GM12878 (cell line): ENCODE measurements around the gene KIAA1328. TPM values are rescaled to one million over a fixed set of nuclear protein-coding genes. Genes with fewer than 3 reads are reported as not detected.

Experiments
- ATAC-seq: fragments of 200-7000 bp; cut with Tn5 transposase; 3 replicates; pipeline ENCODE4 v1.9.1; 2020; ENCODE audit warnings: mild to moderate bottlenecking, moderate library complexity
- BruUV-seq: library from RNA; stranded (reverse); fragments of 400-500 nt; replicated peaks from 2 replicates; lab custom pipeline; 2021; lab: Mats Ljungman, UMichigan
- CTCF ChIA-PET: fragments of 300-600 bp; sonication (Branson Sonifier 250); formaldehyde crosslinking; extraction: SDS; loops from one replicate; lab custom pipeline; 2021; ENCODE audit warnings: inconsistent platforms; lab: Yijun Ruan, JAX
- POLR2A ChIA-PET: fragments of 350-600 bp; formaldehyde crosslinking; extraction: SDS; loops from one replicate; lab custom pipeline; 2021; ENCODE audit warnings: inconsistent platforms; lab: Charles Lee
- RAD21 ChIA-PET: fragments of 300-600 bp; sonication (Branson Sonifier 250); formaldehyde crosslinking; loops from one replicate; lab custom pipeline; 2023; ENCODE audit warnings: antibody characterized with exemption; ENCODE audit not compliant: unreplicated experiment; lab: Charles Lee
- SMC1A ChIA-PET: fragments of 300-600 bp; sonication (Branson Sonifier 250); formaldehyde crosslinking; loops from one replicate; lab custom pipeline; 2023; ENCODE audit not compliant: unreplicated experiment, uncharacterized antibody; lab: Charles Lee
- DNase-seq: peaks from one replicate; pipeline ENCODE4 v3.0.0-alpha.2; 2011; ENCODE audit warnings: low read depth, low spot score
- FAIRE-seq: peaks from 3 replicates; lab custom pipeline; 2011; peaks lifted over from hg19 to GRCh38; lab: Jason Lieb, UNC
- H2AFZ ChIP-seq: 2 replicates; pipeline ENCODE4 v1.6.0; 2011; ENCODE audit warnings: low read depth, low read length, control low read depth; ENCODE audit not compliant: control insufficient read depth
- H3K27ac ChIP-seq: 2 replicates; pipeline ENCODE4 v1.5.1; 2011; ENCODE audit warnings: control low read depth; ENCODE audit not compliant: control insufficient read depth, insufficient read depth
- H3K27me3 ChIP-seq, 2 experiments: replicated peaks in 1 of 2; 2 replicates each; pipeline versions ENCODE4 v1.6.0 to v1.6.1; 2011; ENCODE audit warnings: low read length in 1 of 2; ENCODE audit not compliant: control insufficient read depth in 2 of 2, insufficient read depth in 2 of 2
- H3K36me3 ChIP-seq, 2 experiments: 2 replicates each; pipeline ENCODE4 v1.5.1; 2011; ENCODE audit warnings: low read length in 1 of 2; ENCODE audit not compliant: control insufficient read depth in 2 of 2, insufficient read depth in 2 of 2
- H3K4me1 ChIP-seq: 2 replicates; pipeline ENCODE4 v1.6.1; 2011; ENCODE audit warnings: mild to moderate bottlenecking, low read length, moderate library complexity, mixed read lengths; ENCODE audit not compliant: control insufficient read depth, insufficient read depth
- H3K4me2 ChIP-seq: 2 replicates; pipeline ENCODE4 v1.6.0; 2011; ENCODE audit warnings: control low read depth; ENCODE audit not compliant: control insufficient read depth, insufficient read depth
- H3K4me3 ChIP-seq: fragments of 200-600 bp; sonication (generic); 2 replicates; pipeline ENCODE4 v1.5.1; 2016
- H3K79me2 ChIP-seq: 2 replicates; pipeline ENCODE4 v1.6.0; 2011; ENCODE audit warnings: low read length; ENCODE audit not compliant: control insufficient read depth, insufficient read depth
- H3K9ac ChIP-seq: 2 replicates; pipeline ENCODE4 v1.8.0; 2011; ENCODE audit warnings: low read length, control low read depth, mixed read lengths; ENCODE audit not compliant: control insufficient read depth, insufficient read depth
- H3K9me3 ChIP-seq: replicated peaks from 3 replicates; pipeline ENCODE4 v1.5.1; 2011; ENCODE audit warnings: mild to moderate bottlenecking, low read length; ENCODE audit not compliant: control insufficient read depth, insufficient read depth
- H4K20me1 ChIP-seq: 2 replicates; pipeline ENCODE4 v1.6.0; 2011; ENCODE audit not compliant: control insufficient read depth, insufficient read depth
- CBX3 ChIP-seq: fragments of 200-600 bp; sonication (generic); IDR thresholded peaks from 2 replicates; pipeline ENCODE4 v1.6.1; 2016; ENCODE audit warnings: low read depth, borderline replicate concordance
- DPF2 ChIP-seq: fragments of 450-650 bp; IDR thresholded peaks from 2 replicates; pipeline ENCODE4 v1.6.1; 2017; ENCODE audit warnings: mild to moderate bottlenecking
- FOXM1 ChIP-seq: IDR thresholded peaks from 2 replicates; pipeline ENCODE4 v1.6.1; 2012; ENCODE audit warnings: low read depth, mild to moderate bottlenecking, inconsistent platforms, low read length, moderate library complexity
- IKZF1 ChIP-seq: fragments of 450-650 bp; conservative IDR thresholded peaks from 2 replicates; pipeline ENCODE4 v1.6.1; 2017; ENCODE audit warnings: antibody characterized with exemption, mild to moderate bottlenecking
- MYC ChIP-seq: IDR thresholded peaks from 2 replicates; pipeline ENCODE4 v1.6.1; 2011; ENCODE audit warnings: mild to moderate bottlenecking, low read length, moderate library complexity, inconsistent platforms; ENCODE audit not compliant: insufficient read depth, insufficient replicate concordance, insufficient read length, severe bottlenecking
- POLR2AphosphoS5 ChIP-seq: IDR thresholded peaks from 2 replicates; pipeline ENCODE4 v1.6.1; 2011; ENCODE audit warnings: mild to moderate bottlenecking, low read length, inconsistent platforms
- RAD21 ChIP-seq: IDR thresholded peaks from 2 replicates; pipeline ENCODE4 v1.6.1; 2011; ENCODE audit warnings: mild to moderate bottlenecking, low read depth, low read length, moderate library complexity; ENCODE audit not compliant: insufficient read depth
- RB1 ChIP-seq: fragments of 450-650 bp; formaldehyde crosslinking; IDR thresholded peaks from 2 replicates; pipeline ENCODE4 v1.6.1; 2017; ENCODE audit warnings: mild to moderate bottlenecking, borderline replicate concordance
- SMAD5 ChIP-seq: IDR thresholded peaks from 2 replicates; pipeline ENCODE4 v1.6.1; 2016; ENCODE audit warnings: antibody characterized with exemption, low read depth
- SMARCA5 ChIP-seq: fragments of 450-650 bp; IDR thresholded peaks from 2 replicates; pipeline ENCODE4 v1.6.1; 2017; ENCODE audit warnings: mild to moderate bottlenecking
- SREBF2 ChIP-seq: IDR thresholded peaks from 2 replicates; pipeline ENCODE4 v1.6.1; 2012; ENCODE audit warnings: mild to moderate bottlenecking, low read length
- SUPT20H ChIP-seq: IDR thresholded peaks from 2 replicates; pipeline ENCODE4 v1.6.1; 2011; ENCODE audit warnings: low read depth, mild to moderate bottlenecking, low read length, moderate library complexity, borderline replicate concordance; ENCODE audit not compliant: control insufficient read depth
- TARDBP ChIP-seq: IDR thresholded peaks from 2 replicates; pipeline ENCODE4 v1.6.1; 2016; ENCODE audit warnings: borderline replicate concordance
- WRNIP1 ChIP-seq: IDR thresholded peaks from 2 replicates; pipeline ENCODE4 v1.6.1; 2011; ENCODE audit warnings: low read depth, low read length, improper control_type of control experiment, borderline replicate concordance
- ZNF217 ChIP-seq: fragments of 450-650 bp; IDR thresholded peaks from 2 replicates; pipeline ENCODE4 v1.6.1; 2017; ENCODE audit warnings: antibody characterized with exemption, mild to moderate bottlenecking
- WGBS: methylation state at CpG from one replicate; pipeline ENCODE4 v1.1.6; 2016; ENCODE audit warnings: low lambda C conversion rate; ENCODE audit not compliant: insufficient replicate concordance, insufficient coverage; ENCODE audit errors: missing lambda C conversion rate; 5-methylcytosine and 5-hydroxymethylcytosine counted together
- in situ Hi-C: fragments of 300-500 bp; cut with MboI; formaldehyde crosslinking; loops from 9 replicates; pipeline ENCODE4 v1.14.3; 2018; ENCODE audit warnings: mixed read lengths
- intact Hi-C: fragments of 100-400 bp; cut with micrococcal nuclease; formaldehyde crosslinking; loops from one replicate; pipeline ENCODE4 v1.14.2; 2022; ENCODE audit not compliant: unreplicated experiment
- polyA plus RNA-seq, 11 experiments: library from polyadenylated mRNA; depleted of rRNA in 4 of 11; unstranded in 6 of 11; stranded (reverse) in 5 of 11; fragments of >200 nt; fragmentation: Nextera tagmentation in 4 of 11; fragmentation: Illumina TruSeq in 1 of 11; extraction: Ambion mirVana in 4 of 11; extraction: Trizol in 1 of 11; gene quantifications; 1 replicate in 1 of 11; 2 replicates in 10 of 11; pipeline versions ENCODE4 v1.2.1 to v1.2.3, GENCODE V29; 2011 to 2016; ENCODE audit warnings: inconsistent platforms in 2 of 11, missing spikeins in 2 of 11, low read depth in 1 of 11
- total RNA-seq, 4 experiments: library from RNA; depleted of rRNA in 3 of 4; stranded (reverse); fragments of >200 nt in 3 of 4; fragmentation: Illumina TruSeq in 1 of 4; extraction: Trizol in 1 of 4; gene quantifications; 2 replicates each; pipeline versions ENCODE4 v1.2.1 to v1.2.3, GENCODE V29; 2013 to 2021

Gene KIAA1328
- total and polyA plus RNA-seq, 10 of the 15 experiments (the other 5 are each of a cell fraction or from before 2014, with no cell fraction given) = 3.1 to 7.1 (median 4.6) TPM

GRCh38 chr18:37252854-37253393 is 424.0 kb downstream of the KIAA1328 start:
- WGBS = 35% methylated on average over 12 of the region's 12 CpGs
- Histone ChIP-seq H3K79me2 (no peaks in the 10 kb centered on the region), H4K20me1 (no peaks in the 10 kb centered on the region), H3K9me3 (no peaks in the 10 kb centered on the region), H3K4me2 (no peak overlapping the region), H3K9ac (no peak overlapping the region), H3K4me3 (no peak overlapping the region), H3K27ac (no peak overlapping the region), H3K36me3 (no peaks in the 10 kb centered on the region), H3K27me3 (peaks cover 5 to 10% of the 10 kb centered on the region in 2 experiments), H3K4me1 (no peaks in the 10 kb centered on the region), H2AFZ (no peak overlapping the region)
- ChIA-PET POLR2A (no interaction called here), SMC1A (no interaction called here), CTCF (no interaction called here), RAD21 (no interaction called here)
- FAIRE-seq (no peak), DNase-seq (no peak), ATAC-seq (peak; percentile 49)
- no TSS peak for BruUV-seq
- intact Hi-C loops (no loop called here), in situ Hi-C loops (no loop called here)
- TF ChIP-seq MYC = no peak
- no peak for TF ChIP-seq DPF2
- TF ChIP-seq WRNIP1 = no peak
- no peak for TF ChIP-seq FOXM1
- no peak for TF ChIP-seq RB1
- no peak for TF ChIP-seq POLR2AphosphoS5
- TF ChIP-seq CBX3 = no peak
- TF ChIP-seq SMARCA5 = no peak
- no peak for TF ChIP-seq SREBF2
- TF ChIP-seq IKZF1 = no peak
- TF ChIP-seq SMAD5 = no peak
- TF ChIP-seq SUPT20H = no peak
- TF ChIP-seq ZNF217 = no peak
- TF ChIP-seq RAD21 = no peak
- TF ChIP-seq TARDBP = no peak
